Natural killer cell treated with Interleukin-12 subunit alpha and Interleukin-12 subunit beta and Interleukin-15 and Interleukin-18, amount 100 ng/mL, for 72 hours (primary cell): ENCODE measurements around the gene GPR158. TPM values are rescaled to one million over a fixed set of nuclear protein-coding genes. Genes with fewer than 3 reads are reported as not detected.

Experiments used
- ATAC-seq, 2 donors: fragments of 150-1000 bp; cut with Tn5 transposase in 1 of 2; sonication (Bioruptor Pico), chemical (Tn5 transposase) in 1 of 2; 2 replicates each; pipeline ENCODE4 v1.10.0; 2021
- DNase-seq: peaks from one replicate; pipeline ENCODE4 v3.0.0; 2022; ENCODE audit warnings: low spot score
- H3K27ac Mint-ChIP-seq, 2 donors: 1 replicate in 1 of 2; 2 replicates in 1 of 2; pipeline ENCODE4 v1.8.0; 2022; ENCODE audit warnings: mixed read lengths in 2 of 2, mild to moderate bottlenecking in 1 of 2, moderate library complexity in 1 of 2
- H3K27me3 Mint-ChIP-seq, 2 donors: 1 replicate in 1 of 2; 2 replicates in 1 of 2; pipeline ENCODE4 v1.8.0; 2022; ENCODE audit warnings: mixed read lengths in 2 of 2
- H3K36me3 Mint-ChIP-seq: one replicate; pipeline ENCODE4 v1.8.0; 2022; ENCODE audit warnings: mixed read lengths
- H3K4me1 Mint-ChIP-seq, 2 donors: 1 replicate in 1 of 2; 2 replicates in 1 of 2; pipeline ENCODE4 v1.8.0; 2022; ENCODE audit warnings: low read depth in 2 of 2, mixed read lengths in 2 of 2, mild to moderate bottlenecking in 1 of 2
- H3K4me3 Mint-ChIP-seq: one replicate; pipeline ENCODE4 v1.8.0; 2022; ENCODE audit warnings: mixed read lengths
- H3K9me3 Mint-ChIP-seq: 2 replicates; pipeline ENCODE4 v1.8.0; 2022; ENCODE audit warnings: mixed read lengths
- total RNA-seq, 2 donors: library from RNA; stranded (reverse); gene quantifications; one replicate each; pipeline ENCODE4 v1.2.3, GENCODE V29; 2022

Gene GPR158
- total RNA-seq, 2 donors from 2014 or later: not detected

DNA sequence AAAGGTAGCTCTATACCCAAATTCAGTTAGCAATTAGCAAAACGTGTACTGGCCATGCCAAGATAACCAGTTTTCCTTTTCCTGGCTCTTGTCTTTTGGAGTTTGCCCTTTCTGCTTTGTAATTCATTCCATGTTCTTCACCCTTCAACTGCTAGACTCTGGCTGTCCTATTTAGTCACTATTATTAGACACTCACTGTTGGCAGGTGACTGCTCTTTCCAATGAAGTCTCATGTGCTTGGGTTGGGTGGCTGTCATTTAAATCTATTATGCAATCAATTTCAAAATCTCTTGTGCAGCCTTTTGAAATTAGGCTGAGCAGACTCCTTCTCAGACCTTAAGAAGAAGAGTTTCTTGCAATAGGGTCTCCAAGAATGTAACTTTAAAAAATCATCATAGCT, 266.5 kb downstream of the GPR158 start:
- ATAC-seq (no peak), DNase-seq (no peak)
- Mint-ChIP-seq H3K36me3 (no peaks in the 10 kb centered on the region), H3K9me3 (peaks cover 34% of the 10 kb centered on the region), H3K4me3 (no peak overlapping the region), H3K27me3 (no peaks in the 10 kb centered on the region), H3K27ac (no peak overlapping the region), H3K4me1 (no peaks in the 10 kb centered on the region)

DNA sequence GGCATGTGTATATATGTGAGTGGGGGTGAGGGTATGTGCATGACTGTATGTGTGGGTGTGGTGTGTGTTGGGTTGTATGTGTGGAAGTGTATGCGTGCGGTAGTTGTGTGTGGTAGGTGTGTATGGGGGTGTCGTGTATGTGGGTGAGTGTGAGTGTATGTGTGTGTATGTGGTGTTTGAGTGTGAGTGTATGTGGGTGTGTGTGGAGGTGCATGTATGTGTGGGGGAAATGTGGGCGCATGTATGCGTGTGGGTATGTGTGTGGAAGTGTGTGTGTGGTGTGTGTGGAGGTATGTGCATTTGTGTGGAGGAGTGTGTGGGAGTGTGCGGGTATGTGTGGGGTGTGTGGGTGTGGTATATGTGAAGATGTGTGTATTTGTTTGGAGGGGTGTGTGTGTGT, 269.5 kb downstream of the GPR158 start:
- peak in 1 of 2 donors; percentile 24 for ATAC-seq

DNA sequence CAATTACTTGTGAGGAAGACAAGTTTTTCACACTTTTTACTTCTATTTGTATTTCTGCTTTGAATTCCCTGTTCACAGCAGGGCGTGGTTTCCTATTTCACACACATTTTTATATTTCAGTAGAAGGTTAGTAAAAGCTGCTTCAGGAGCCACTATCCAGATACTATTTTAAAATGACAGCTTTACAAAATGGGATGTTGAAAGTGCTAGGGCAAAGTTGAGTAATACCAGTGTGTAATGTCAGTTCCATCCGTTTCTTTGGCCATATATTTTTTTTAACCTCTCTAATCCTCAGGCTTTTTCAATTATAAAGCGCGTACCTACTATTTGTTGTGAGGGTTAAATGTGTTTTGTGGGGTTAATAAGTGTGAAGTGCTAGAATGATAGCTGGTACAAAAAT, 276.6 kb downstream of the GPR158 start:
- no peak overlapping the region for H3K27ac Mint-ChIP-seq
- H3K9me3 Mint-ChIP-seq: peaks cover 14% of the 10 kb centered on the region
- no peaks in the 10 kb centered on the region for H3K27me3 Mint-ChIP-seq
- H3K4me3 Mint-ChIP-seq: no peak overlapping the region
- no peaks in the 10 kb centered on the region for H3K4me1 Mint-ChIP-seq
- ATAC-seq: no peak
- no peak for DNase-seq
- peaks cover 4% of the 10 kb centered on the region for H3K36me3 Mint-ChIP-seq

More for the DNA sequence above, 269.5 kb downstream of the GPR158 start:
- Mint-ChIP-seq H3K4me3 (no peak overlapping the region), H3K4me1 (no peaks in the 10 kb centered on the region), H3K9me3 (peaks cover 21% of the 10 kb centered on the region), H3K36me3 (no peaks in the 10 kb centered on the region), H3K27me3 (no peaks in the 10 kb centered on the region), H3K27ac (no peak overlapping the region)
- no peak for DNase-seq

DNA sequence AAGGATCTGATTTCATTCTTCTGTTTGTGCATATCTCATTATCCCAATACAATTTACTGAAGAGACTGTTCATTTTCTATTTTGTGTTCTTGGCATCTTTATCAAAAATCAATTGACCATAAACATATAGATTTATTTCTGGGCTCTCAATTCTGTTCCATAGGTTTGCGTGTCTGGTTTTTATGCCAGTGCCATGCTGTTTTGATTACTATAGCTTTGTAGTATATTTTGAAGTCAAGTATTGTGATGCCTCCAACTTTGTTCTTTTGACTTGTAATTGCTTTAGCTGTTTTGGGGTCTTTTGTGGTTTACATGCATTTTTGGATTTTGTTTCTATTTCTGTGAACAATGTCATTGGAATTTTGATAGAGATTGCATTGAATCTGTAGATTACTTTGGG, 278.8 kb downstream of the GPR158 start:
- no peak for ATAC-seq
- Mint-ChIP-seq H3K4me1 (no peaks in the 10 kb centered on the region), H3K36me3 (peaks cover 4% of the 10 kb centered on the region), H3K4me3 (no peak overlapping the region), H3K27me3 (no peaks in the 10 kb centered on the region), H3K9me3 (peaks cover 14% of the 10 kb centered on the region), H3K27ac (no peak overlapping the region)
- no peak for DNase-seq

DNA sequence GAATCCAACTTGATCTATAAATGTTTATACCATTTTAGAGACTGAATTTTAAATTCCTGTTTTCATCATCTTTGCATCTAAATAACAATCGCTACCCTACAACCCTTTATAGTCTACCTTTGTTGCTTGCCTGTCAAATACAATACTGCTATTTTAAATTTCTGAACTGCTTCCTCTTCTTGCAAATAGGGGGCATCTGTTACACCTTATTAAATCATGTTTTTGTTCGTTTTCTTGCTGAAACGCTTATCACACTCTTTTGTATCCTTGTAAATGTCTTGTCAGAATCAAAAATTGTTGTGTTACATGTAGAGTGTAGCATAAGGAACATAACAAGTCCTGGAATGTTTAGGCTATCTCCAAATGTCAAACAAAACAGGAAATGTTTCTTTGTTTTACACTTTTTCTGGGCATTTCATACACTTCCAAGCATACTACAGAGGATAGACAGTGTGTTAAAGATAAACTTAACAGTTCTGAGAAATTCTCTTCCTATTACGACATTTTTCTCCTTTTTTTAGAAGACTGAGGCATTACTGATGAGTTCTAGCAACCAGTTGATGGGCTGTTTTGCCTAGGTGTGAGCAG, 281.3 kb downstream of the GPR158 start:
- Mint-ChIP-seq H3K9me3 (peaks cover 12% of the 10 kb centered on the region), H3K27me3 (no peaks in the 10 kb centered on the region), H3K4me3 (no peak overlapping the region), H3K27ac (no peak overlapping the region), H3K4me1 (no peaks in the 10 kb centered on the region), H3K36me3 (no peaks in the 10 kb centered on the region)
- ATAC-seq (no peak), DNase-seq (no peak)

DNA sequence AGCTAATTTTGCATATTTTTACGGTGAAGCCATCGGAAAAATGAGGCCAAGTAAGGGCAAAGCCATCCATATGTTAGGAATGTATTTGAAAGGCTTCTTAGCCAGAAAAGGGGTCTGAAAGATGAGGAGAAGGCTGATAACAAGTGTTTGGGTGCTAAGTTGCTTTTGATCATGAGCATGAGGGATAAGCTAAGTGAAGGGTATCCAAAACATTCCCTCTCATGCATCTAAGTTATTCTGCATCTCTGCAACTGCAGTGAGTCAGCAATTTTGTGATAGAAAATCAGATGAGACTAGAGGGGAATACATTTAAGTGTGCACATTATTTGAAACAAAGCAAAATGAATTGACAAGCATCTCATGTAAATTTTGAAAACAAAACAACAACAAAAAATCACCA, 282.8 kb downstream of the GPR158 start:
- no peaks in the 10 kb centered on the region for H3K4me1 Mint-ChIP-seq
- H3K27ac Mint-ChIP-seq: no peak overlapping the region
- no peak overlapping the region for H3K4me3 Mint-ChIP-seq
- no peaks in the 10 kb centered on the region for H3K36me3 Mint-ChIP-seq
- DNase-seq (no peak), ATAC-seq (no peak)
- peaks cover 18% of the 10 kb centered on the region for H3K9me3 Mint-ChIP-seq
- no peaks in the 10 kb centered on the region for H3K27me3 Mint-ChIP-seq

DNA sequence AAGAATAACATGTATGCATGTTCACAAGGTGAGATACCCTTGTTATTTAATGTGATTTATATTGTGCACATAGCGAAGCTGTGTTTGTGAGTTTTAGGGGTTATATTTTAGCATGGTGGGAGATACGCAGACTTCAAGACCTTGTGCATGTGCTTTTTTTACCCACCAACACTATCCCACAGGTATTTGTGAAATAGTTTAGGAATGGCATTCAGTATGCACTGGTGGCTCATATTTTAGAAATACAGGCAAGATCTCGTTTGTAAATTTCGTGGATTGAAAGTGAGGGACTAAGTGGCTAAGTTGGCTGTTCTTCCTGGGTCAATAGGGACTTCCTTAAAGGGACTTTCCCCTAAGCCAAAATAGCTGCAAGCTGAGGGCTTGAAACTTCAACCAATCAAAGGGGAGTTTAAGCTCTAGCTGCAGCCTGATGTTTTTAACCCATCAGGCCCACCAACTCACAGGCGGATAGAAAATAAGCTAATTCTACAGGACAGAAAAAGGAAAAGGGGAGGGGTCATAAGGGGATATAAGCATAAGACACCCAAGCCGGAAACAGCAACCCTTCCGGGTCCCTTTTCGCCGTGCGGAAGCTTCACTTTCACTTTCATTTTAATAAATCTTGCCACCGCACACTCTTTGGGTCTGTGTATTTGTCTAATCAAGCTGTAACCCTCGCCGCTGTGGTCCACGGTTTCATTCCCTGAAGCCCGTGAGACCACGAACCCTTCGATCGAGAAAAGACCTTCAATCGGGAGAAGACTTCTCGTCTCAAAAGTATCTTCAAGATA, 291.0 kb downstream of the GPR158 start:
- H3K27ac Mint-ChIP-seq: no peak overlapping the region
- H3K27me3 Mint-ChIP-seq: no peaks in the 10 kb centered on the region
- DNase-seq: no peak
- no peak for ATAC-seq
- peaks cover 23% of the 10 kb centered on the region for H3K9me3 Mint-ChIP-seq
- H3K36me3 Mint-ChIP-seq: peaks cover 5% of the 10 kb centered on the region
- H3K4me3 Mint-ChIP-seq: no peak overlapping the region
- H3K4me1 Mint-ChIP-seq: no peaks in the 10 kb centered on the region

DNA sequence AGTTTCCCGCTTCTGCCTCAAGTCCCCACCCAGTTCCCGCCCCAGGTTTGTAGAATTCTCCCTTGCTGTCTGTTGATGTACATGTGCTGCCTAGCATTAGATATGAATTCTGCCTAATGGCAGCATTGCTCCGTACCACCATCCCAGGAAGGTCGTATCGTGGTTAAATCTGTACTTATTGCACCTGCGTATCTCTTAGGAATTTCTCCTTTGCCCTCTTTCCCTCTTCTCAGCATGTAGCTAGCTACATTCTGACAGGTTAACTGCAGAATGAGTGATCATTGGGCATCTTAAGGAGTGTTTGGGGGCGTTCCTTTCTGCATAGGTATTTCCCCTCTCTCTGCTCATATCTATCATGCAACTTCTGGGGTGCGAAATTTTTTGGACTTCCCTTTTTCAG, 293.1 kb downstream of the GPR158 start:
- ATAC-seq (no peak), DNase-seq (no peak)
- Mint-ChIP-seq H3K4me1 (no peaks in the 10 kb centered on the region), H3K27ac (no peak overlapping the region), H3K36me3 (peaks cover 5% of the 10 kb centered on the region), H3K4me3 (no peak overlapping the region), H3K9me3 (peaks cover 14% of the 10 kb centered on the region), H3K27me3 (no peaks in the 10 kb centered on the region)

DNA sequence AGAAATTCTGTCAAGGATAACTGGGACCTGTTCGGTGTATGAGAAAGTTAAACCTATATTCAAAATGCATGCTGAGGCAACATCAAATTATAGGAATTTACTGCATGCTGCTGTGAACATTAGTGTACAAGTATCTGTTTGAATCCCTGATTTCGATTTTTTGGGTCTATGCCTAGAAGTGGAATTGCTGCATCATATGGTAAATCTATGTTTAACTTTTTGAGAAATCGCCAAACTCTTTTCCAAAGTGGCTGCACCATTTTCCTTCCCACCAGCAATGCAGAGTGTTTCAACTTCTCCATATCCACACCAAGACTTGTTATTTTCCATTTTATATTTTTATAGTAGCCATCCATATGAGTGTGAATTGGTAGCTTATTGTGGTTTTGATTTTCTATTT, 306.7 kb downstream of the GPR158 start:
- no peak for DNase-seq
- H3K4me3 Mint-ChIP-seq: no peak overlapping the region
- no peak for ATAC-seq
- no peaks in the 10 kb centered on the region for H3K4me1 Mint-ChIP-seq
- no peak overlapping the region for H3K27ac Mint-ChIP-seq
- H3K9me3 Mint-ChIP-seq: peaks cover 27% of the 10 kb centered on the region
- peaks cover 9% of the 10 kb centered on the region for H3K36me3 Mint-ChIP-seq
- no peaks in the 10 kb centered on the region for H3K27me3 Mint-ChIP-seq

DNA sequence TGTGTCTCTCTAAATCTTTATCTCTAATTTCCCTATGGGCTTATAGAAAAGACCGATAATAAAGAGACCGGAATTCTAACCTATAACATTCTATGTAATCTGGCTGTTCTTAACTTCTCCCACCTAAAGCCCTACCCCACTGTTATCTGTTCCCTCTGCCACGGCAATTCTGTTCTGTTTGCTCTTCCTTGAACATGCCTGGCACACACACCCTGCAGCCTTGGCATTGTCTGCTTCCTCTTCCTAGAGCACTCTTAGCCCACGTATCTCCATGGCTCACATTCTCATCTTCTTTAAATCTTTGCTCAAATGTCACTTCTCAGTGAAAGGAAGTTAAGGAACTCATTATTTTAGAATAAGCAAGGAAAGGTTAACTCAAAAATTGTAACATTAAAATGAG, 309.2 kb downstream of the GPR158 start:
- Mint-ChIP-seq H3K27me3 (no peaks in the 10 kb centered on the region), H3K9me3 (peaks cover 27% of the 10 kb centered on the region), H3K36me3 (peaks cover 9% of the 10 kb centered on the region), H3K4me3 (no peak overlapping the region), H3K27ac (no peak overlapping the region), H3K4me1 (no peaks in the 10 kb centered on the region)
- DNase-seq (no peak), ATAC-seq (no peak)

DNA sequence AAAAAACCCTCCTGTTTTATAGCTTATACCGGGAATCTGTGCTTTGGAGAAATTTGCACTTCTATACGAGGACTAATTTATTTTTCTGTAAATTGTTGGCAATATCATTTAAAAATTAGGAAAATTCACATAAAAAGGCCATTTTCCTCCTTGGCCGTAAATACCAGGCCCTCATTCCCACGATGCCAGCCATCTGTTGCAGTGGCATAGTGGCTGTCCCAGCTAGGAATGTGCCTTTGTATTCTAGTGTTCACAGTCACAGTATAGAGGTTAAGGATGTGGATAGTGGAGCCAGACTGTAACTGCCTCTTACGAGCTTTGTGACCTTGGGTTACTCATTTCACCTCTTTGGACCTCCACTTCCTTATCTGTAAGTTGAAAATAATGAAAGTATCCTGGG, 312.5 kb downstream of the GPR158 start:
- Mint-ChIP-seq H3K4me3 (no peak overlapping the region), H3K9me3 (peaks cover 21% of the 10 kb centered on the region), H3K36me3 (peaks cover 9% of the 10 kb centered on the region), H3K4me1 (no peaks in the 10 kb centered on the region), H3K27ac (no peak overlapping the region), H3K27me3 (no peaks in the 10 kb centered on the region)
- ATAC-seq: no peak
- no peak for DNase-seq

DNA sequence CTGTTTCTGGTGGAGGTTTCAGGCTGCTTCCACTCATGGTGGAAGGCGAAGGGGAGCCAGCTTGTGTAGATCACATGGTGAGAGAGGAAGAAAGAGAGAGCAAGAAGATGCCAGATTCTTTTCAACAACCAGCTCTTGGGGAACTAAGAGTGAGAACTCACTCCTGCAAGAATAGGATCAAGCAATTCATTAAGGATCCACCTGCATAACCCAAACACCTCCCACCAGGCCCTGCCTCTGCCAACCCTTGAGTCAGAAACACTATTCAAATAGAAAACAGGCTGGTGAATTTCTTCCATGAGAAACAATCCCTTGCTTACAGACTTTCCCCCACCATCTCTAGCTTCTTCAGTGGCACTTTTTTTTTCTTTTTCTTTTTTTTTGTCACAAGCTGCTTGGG, 317.2 kb downstream of the GPR158 start:
- DNase-seq (no peak), ATAC-seq (no peak)
- Mint-ChIP-seq H3K27ac (no peak overlapping the region), H3K4me3 (no peak overlapping the region), H3K36me3 (no peaks in the 10 kb centered on the region), H3K4me1 (no peaks in the 10 kb centered on the region), H3K9me3 (peaks cover 9% of the 10 kb centered on the region), H3K27me3 (no peaks in the 10 kb centered on the region)

DNA sequence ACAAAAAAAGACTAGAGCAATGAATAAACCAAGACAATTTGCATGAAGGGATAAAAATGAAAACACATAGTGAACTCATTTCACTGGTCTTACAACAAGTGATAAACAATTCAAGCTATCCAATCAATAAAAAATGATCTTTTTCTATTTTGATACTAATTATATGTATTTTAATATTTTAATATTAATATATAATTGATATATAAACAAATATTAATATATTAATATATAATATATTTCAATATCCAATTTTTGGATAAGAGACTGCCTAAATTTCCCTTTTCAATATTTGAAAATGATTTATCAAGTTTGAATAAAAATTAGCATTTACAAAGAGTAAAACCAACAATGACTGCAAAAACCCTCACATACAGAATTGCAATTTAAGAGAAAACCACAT, 317.9 kb downstream of the GPR158 start:
- Mint-ChIP-seq H3K27me3 (no peaks in the 10 kb centered on the region), H3K4me3 (no peak overlapping the region), H3K27ac (no peak overlapping the region)

DNA sequence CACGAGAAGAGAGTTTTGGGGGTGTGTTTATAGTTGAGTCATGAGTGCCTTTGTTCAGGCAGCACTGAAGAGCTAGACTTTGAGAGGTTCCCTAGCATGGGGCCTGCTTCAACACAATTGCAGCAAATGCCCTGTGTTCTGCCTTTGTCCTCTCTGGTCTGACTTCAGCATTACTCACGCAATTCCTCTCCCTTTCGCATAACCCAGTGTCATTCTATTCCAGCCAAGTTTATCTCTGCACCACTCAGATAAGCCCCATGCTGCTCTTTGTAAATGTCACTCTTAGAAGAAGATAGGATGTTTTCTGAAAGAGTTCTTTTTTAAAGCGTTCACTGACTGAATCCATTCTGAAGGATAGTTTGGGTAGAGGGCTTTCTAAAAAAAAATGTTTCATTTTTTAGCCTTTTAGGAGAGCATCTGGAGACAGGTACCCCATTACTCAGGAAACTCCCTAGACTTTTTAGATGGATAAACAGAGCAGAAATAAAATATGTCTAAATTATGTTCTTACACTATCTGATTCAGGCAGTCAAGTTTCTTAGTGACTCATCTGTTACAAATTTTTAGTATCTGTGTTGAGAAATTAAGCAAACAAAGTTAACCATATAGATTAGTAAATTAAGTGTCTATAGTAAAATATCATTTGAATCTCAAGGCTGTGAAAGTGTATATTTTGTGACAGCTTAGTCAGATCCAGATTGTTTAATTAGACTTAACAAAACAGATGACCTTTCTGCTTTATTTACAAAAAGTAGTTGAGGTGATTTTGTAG, 318.5 kb downstream of the GPR158 start:
- H3K36me3 Mint-ChIP-seq: no peaks in the 10 kb centered on the region
- no peak overlapping the region for H3K4me3 Mint-ChIP-seq
- DNase-seq (no peak), ATAC-seq (no peak)
- H3K4me1 Mint-ChIP-seq: no peaks in the 10 kb centered on the region
- no peak overlapping the region for H3K27ac Mint-ChIP-seq
- no peaks in the 10 kb centered on the region for H3K27me3 Mint-ChIP-seq
- peaks cover 12% of the 10 kb centered on the region for H3K9me3 Mint-ChIP-seq

More for the DNA sequence above, 317.9 kb downstream of the GPR158 start:
- H3K4me1 Mint-ChIP-seq: no peaks in the 10 kb centered on the region
- no peak for DNase-seq
- H3K9me3 Mint-ChIP-seq: peaks cover 12% of the 10 kb centered on the region
- H3K36me3 Mint-ChIP-seq: no peaks in the 10 kb centered on the region
- ATAC-seq: no peak
